ENCODE data around the gene ELL. TPM values are rescaled to one million over a fixed set of nuclear protein-coding genes. Genes with fewer than 3 reads are reported as not detected.
A peak's percentile ranks its signal among the peaks of the same experiment; 100 is the strongest.

The ELL gene
- total RNA-seq, 1 donor from 2014 or later, result 16.0 TPM

GRCh38 chr19:18499055-18499775 is 22.7 kb downstream of the ELL start:
- Histone ChIP-seq H3K4me2 (ENCODE audit: low read length) (no peak overlapping the region), H3K79me2 (ENCODE audit: insufficient read depth, low read length) (peaks cover 99% of the 10 kb centered on the region), H3K27ac (ENCODE audit: low read depth, low read length) (no peak overlapping the region), H3K4me1 (ENCODE audit: insufficient read depth, low read length) (peaks cover 19% of the 10 kb centered on the region), H2AFZ (ENCODE audit: low read depth, low read length) (no peak overlapping the region), H3K36me3 (ENCODE audit: insufficient read depth, low read length) (no peaks in the 10 kb centered on the region), H3K27me3 (ENCODE audit: insufficient read depth, low read length) (no peaks in the 10 kb centered on the region), H3K9ac (ENCODE audit: low read length) (no peak overlapping the region), H4K20me1 (ENCODE audit: insufficient read depth, low read length) (peaks cover 100% of the 10 kb centered on the region), H3K4me3 (ENCODE audit: insufficient read depth, low read depth, low read length) (no peak overlapping the region), H3K9me3 (ENCODE audit: insufficient read depth, low read depth, low read length) (no peaks in the 10 kb centered on the region)
- no peak overlapping the region for H3K27ac Mint-ChIP-seq (ENCODE audit: unreplicated experiment)
- DNase-seq (ENCODE audit: low read depth) (no peak), FAIRE-seq (no peak)
- H3K4me3 Mint-ChIP-seq (ENCODE audit: unreplicated experiment), result no peak overlapping the region
- no peak for TF ChIP-seq EZH2 (IDR thresholded peaks at IDR 0.05; ENCODE audit: insufficient read depth, low read length)
- TF ChIP-seq, protein P1, sequence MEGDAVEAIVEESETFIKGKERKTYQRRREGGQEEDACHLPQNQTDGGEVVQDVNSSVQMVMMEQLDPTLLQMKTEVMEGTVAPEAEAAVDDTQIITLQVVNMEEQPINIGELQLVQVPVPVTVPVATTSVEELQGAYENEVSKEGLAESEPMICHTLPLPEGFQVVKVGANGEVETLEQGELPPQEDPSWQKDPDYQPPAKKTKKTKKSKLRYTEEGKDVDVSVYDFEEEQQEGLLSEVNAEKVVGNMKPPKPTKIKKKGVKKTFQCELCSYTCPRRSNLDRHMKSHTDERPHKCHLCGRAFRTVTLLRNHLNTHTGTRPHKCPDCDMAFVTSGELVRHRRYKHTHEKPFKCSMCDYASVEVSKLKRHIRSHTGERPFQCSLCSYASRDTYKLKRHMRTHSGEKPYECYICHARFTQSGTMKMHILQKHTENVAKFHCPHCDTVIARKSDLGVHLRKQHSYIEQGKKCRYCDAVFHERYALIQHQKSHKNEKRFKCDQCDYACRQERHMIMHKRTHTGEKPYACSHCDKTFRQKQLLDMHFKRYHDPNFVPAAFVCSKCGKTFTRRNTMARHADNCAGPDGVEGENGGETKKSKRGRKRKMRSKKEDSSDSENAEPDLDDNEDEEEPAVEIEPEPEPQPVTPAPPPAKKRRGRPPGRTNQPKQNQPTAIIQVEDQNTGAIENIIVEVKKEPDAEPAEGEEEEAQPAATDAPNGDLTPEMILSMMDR (IDR thresholded peaks at IDR 0.05; ENCODE audit: insufficient read depth, low read depth, low read length), result no peak
- peaks cover 33% of the 10 kb centered on the region for H3K4me1 Mint-ChIP-seq (ENCODE audit: low read depth, unreplicated experiment)
- peaks cover 3% of the 10 kb centered on the region for H3K36me3 Mint-ChIP-seq (ENCODE audit: low read depth, unreplicated experiment)
- H3K27me3 Mint-ChIP-seq (ENCODE audit: low read depth, unreplicated experiment), result no peaks in the 10 kb centered on the region
- no peaks in the 10 kb centered on the region for H3K9me3 Mint-ChIP-seq (ENCODE audit: unreplicated experiment)

- Histone ChIP-seq H4K20me1 (ENCODE audit: insufficient read depth, low read length) (peaks cover 100% of the 10 kb centered on the region), H3K9ac (ENCODE audit: low read length) (no peak overlapping the region), H3K4me1 (ENCODE audit: insufficient read depth, low read length) (peaks cover 19% of the 10 kb centered on the region), H2AFZ (ENCODE audit: low read depth, low read length) (no peak overlapping the region), H3K4me2 (ENCODE audit: low read length) (no peak overlapping the region), H3K36me3 (ENCODE audit: insufficient read depth, low read length) (no peaks in the 10 kb centered on the region), H3K79me2 (ENCODE audit: insufficient read depth, low read length) (peaks cover 99% of the 10 kb centered on the region), H3K27me3 (ENCODE audit: insufficient read depth, low read length) (no peaks in the 10 kb centered on the region), H3K9me3 (ENCODE audit: insufficient read depth, low read depth, low read length) (no peaks in the 10 kb centered on the region), H3K27ac (ENCODE audit: low read depth, low read length) (no peak overlapping the region), H3K4me3 (ENCODE audit: insufficient read depth, low read depth, low read length) (no peak overlapping the region)
- Mint-ChIP-seq H3K36me3 (ENCODE audit: low read depth, unreplicated experiment) (no peaks in the 10 kb centered on the region), H3K9me3 (ENCODE audit: unreplicated experiment) (no peaks in the 10 kb centered on the region), H3K27me3 (ENCODE audit: low read depth, unreplicated experiment) (no peaks in the 10 kb centered on the region), H3K27ac (ENCODE audit: unreplicated experiment) (peak overlapping the region; percentile 78), H3K4me1 (ENCODE audit: low read depth, unreplicated experiment) (peaks cover 38% of the 10 kb centered on the region), H3K4me3 (ENCODE audit: unreplicated experiment) (peak overlapping the region; percentile 28)
- DNase-seq (ENCODE audit: low read depth) (no peak), FAIRE-seq (no peak)
- TF ChIP-seq, protein P1 (IDR thresholded peaks at IDR 0.05; ENCODE audit: insufficient read depth, low read depth, low read length), result no peak
- TF ChIP-seq EZH2 (IDR thresholded peaks at IDR 0.05; ENCODE audit: insufficient read depth, low read length), result no peak
These were observed 25.0 kb downstream of the ELL start for GRCh38 chr19:18496980-18497256.
